ENCODE measurements around the gene DMBX1.

Gene DMBX1

DNA sequence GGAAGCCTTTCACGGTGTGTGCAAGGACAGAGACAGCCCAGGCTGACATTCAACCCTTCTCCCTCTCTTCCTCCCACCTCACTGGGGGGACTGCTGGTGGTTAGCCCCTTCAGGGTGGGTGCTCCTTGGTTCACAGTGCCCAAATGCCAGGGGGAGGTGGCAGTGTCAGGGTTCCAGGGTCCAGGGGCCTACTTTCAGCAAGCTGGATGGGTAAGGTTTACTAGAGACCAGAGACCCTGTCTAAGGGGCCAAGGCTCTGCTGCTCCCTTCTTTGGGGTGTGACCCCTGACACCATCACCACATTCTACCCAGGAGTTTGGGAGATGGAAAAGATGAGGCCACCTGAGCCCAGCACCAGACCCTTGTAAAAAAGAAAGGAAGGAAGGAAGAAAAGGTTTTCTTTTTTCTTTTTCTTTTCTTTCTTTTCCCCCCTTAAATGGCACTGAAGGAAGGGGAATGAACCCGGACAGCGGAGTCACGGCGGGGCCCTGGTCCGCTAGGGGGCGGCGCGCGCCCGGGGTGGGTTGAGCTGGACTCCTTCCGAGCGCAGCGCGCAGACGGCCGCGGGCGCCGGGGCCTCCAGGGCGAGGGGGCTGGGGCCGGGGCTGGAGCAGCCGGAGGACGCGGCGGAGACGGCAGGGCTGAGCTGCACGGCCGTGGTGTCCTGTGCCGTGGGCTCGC is 43.0 kb downstream of the DMBX1 start:
- DNase-seq: peak; percentile 60 to 70
- TF ChIP-seq POLR2A (IDR thresholded peaks at IDR 0.05; ENCODE audit: low read length) (no peak), GATA1 (IDR thresholded peaks at IDR 0.05; ENCODE audit: low read depth, low read length) (no peak)

DNA sequence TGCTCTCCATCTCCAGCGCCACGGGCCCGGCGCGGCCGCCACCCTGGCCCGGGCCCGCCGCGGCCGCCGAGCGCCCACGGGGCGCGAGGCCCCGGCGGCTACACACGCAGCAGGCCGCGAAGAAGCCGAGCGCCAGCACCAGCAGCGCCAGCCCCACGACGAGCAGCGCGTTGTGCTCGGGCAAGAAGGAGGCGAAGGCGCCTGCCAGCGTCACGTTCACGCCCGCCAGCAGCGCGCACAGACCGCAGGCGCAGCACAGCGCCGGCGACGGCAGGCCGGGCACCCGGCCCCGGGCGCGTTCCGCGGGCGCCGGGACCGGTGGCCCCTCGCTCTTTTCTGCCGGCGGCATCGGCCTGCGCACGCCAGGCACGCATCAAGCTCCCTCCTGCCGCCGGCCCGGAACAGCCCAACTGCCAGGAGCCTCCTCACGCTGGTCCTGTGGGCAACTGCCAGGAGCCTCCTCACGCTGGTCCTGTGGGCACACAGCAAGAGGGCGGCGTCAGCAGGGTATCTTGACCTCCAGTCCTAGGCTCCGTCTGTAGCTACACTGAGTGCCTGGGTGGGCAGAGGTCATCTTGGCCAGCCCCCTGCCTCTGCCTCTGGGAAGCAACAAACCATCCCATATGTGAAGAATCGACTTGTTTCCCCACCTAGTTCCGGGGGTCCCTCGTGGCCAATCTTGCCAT is 43.7 kb downstream of the DMBX1 start:
- peak; percentile 18 to 20 for DNase-seq
- TF ChIP-seq GATA1 (IDR thresholded peaks at IDR 0.05; ENCODE audit: low read depth, low read length): no peak
- no peak for TF ChIP-seq POLR2A (IDR thresholded peaks at IDR 0.05; ENCODE audit: low read length)

DNA sequence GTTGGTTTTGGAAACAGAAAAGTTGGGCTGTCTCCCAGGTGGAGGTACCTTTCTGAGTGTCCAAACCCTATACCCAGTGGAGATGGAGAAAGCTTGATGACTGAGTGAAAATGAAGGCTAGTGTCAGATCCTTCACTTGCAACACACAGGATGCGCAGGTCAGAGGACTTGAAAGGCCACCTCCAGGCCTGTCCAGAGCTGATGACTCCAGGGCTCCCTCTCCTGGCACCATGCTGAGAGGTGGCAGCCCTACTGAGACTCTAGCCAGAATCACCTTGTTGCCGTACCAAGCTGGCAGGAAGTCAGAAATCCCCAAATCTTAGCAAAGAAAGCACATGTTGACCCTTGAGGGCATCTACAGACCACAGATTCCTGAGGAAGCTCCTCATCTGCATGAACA is 45.4 kb downstream of the DMBX1 start:
- no peak for TF ChIP-seq GATA1 (IDR thresholded peaks at IDR 0.05; ENCODE audit: low read depth, low read length)
- no peak for TF ChIP-seq POLR2A (IDR thresholded peaks at IDR 0.05; ENCODE audit: low read length)
- peak; percentile 31 to 49 for DNase-seq

DNA sequence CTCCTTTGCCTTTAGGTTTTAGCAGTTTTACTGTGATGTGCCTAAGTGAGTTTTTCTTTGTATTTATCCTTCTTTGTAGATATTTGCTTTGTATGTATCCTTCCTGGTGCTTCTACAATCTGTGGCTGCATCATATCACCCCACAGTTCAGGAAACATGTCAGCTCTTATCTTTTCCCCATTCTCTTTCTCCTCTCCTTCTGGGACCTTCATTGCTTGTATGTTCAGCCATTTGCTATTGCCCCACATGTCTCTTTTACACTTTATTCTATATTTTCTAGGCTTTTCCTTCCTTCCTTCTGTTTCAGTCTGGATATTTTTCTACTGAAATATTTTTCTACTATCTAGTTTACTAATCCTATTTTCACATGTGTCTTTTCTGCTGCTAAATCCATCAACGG is 46.9 kb downstream of the DMBX1 start:
- TF ChIP-seq POLR2A (IDR thresholded peaks at IDR 0.05; ENCODE audit: low read length) (no peak), GATA1 (IDR thresholded peaks at IDR 0.05; ENCODE audit: low read depth, low read length) (no peak)
- no peak for DNase-seq

DNA sequence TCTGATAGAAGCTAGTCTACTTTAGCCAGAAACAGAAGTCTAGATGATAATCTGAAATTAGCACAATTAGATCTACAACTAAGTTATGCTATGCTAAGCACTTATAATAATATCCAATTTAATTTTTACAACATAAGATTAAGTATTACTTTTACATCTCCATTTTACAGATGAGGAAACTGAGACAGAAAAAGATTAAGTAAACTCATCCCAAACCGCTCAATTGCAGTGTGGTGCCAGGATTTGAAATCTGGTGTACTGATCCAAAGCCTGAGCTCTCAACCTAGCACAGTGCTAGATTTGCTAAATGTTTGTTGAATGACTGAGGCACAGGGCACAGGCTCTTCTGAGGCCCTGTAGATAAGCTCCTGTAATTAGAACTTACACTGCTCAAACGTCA is 48.0 kb downstream of the DMBX1 start:
- DNase-seq: no peak
- TF ChIP-seq GATA1 (IDR thresholded peaks at IDR 0.05; ENCODE audit: low read depth, low read length): no peak
- no peak for TF ChIP-seq POLR2A (IDR thresholded peaks at IDR 0.05; ENCODE audit: low read length)

DNA sequence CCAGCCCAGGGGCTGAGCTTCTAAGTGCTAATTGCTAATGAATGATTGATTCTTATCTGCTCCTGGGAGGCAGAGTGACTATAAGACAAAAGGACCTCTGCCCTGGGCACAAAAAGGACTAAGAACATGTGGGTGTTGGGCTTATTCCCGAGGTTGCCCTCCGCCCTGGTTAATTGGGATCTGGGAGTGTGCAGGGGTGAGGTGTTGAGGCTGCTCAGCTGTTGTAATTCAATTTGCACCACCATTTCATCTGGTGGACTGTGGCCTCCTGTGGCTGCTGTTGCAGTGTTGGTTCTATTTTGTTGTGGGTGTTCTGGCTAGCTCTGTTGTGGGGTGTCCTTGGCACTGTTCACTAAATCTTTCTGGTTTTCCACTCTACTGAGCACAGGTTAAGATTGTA is 48.5 kb downstream of the DMBX1 start:
- no peak for TF ChIP-seq GATA1 (IDR thresholded peaks at IDR 0.05; ENCODE audit: low read depth, low read length)
- TF ChIP-seq POLR2A (IDR thresholded peaks at IDR 0.05; ENCODE audit: low read length): no peak
- no peak for DNase-seq
